HCT116 (cell line): Measurements from ENCODE around the gene FOXD4L3.
"Not testable (repeated sequence)": the region's sequence is repeated elsewhere in the genome, so short reads cannot be mapped to it uniquely, and the experiment has no call there.

Experiments
- CTCF ChIP-seq, 3 experiments: fragments of 200-600 bp in 1 of 3; sonication (generic) in 1 of 3; IDR thresholded peaks in 2 of 3; conservative IDR thresholded peaks in 1 of 3; 2 replicates each; pipeline ENCODE4 v1.5.1; 2012 to 2017; ENCODE audit warnings: low read depth in 2 of 3, low read length in 2 of 3, antibody characterized with exemption in 1 of 3, borderline replicate concordance in 1 of 3, control low read depth in 1 of 3, mild to moderate bottlenecking in 1 of 3, mixed read lengths in 1 of 3, mixed run types in 1 of 3, moderate library complexity in 1 of 3; ENCODE audit not compliant: insufficient read depth in 1 of 3
- POLR2A ChIP-seq: IDR thresholded peaks from 2 replicates; pipeline ENCODE4 v1.7.0; 2011; ENCODE audit warnings: borderline replicate concordance; ENCODE audit not compliant: insufficient read depth, insufficient read length; ENCODE audit errors: extremely low read depth
- POLR2AphosphoS5 ChIP-seq: IDR thresholded peaks from 2 replicates; pipeline ENCODE4 v1.6.1; 2011; ENCODE audit warnings: mild to moderate bottlenecking, low read depth, low read length, moderate library complexity
- SIN3A ChIP-seq: IDR thresholded peaks from 2 replicates; pipeline ENCODE4 v1.6.1; 2012; ENCODE audit warnings: low read depth

- not testable (repeated sequence) for TF ChIP-seq SIN3A; POLR2A; CTCF (IDR thresholded peaks at IDR 0.05 in 2 of 3, conservative IDR thresholded peaks at IDR 0.05 in 1 of 3; ENCODE audit: borderline replicate concordance in 1 of 3, insufficient read depth in 1 of 3, low read depth in 2 of 3, low read length in 2 of 3); POLR2AphosphoS5
Observed at GRCh38 chr9:68304212-68304611, 1.5 kb downstream of the FOXD4L3 start.
